ENCODE data around the gene GSKIP. TPM values are rescaled to one million over a fixed set of nuclear protein-coding genes. Genes with fewer than 3 reads are reported as not detected.

Gene GSKIP
- total RNA-seq, 1 donor from 2014 or later: 21.6 TPM

DNA sequence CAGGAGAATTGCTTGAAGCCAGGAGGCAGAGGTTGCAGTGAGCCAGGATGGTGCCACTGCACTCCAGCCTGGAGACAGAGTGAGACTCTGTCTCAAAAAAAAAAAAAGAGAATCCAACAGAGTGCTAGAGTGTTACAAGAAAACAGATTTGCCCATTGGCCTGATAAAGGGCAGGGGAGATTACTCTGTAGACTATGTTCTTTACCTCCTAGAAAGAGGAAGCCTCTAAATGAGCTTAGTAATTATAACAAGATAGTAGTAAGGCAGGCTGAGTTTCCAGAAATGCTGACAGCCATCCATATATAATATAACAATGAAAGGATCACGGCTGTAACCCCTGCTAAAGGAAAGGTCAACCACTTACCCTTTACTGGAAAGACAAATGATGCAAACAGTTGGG, 53.0 kb downstream of the GSKIP start:
- no peak for DNase-seq (ENCODE audit: low read depth in 2 of 2)

DNA sequence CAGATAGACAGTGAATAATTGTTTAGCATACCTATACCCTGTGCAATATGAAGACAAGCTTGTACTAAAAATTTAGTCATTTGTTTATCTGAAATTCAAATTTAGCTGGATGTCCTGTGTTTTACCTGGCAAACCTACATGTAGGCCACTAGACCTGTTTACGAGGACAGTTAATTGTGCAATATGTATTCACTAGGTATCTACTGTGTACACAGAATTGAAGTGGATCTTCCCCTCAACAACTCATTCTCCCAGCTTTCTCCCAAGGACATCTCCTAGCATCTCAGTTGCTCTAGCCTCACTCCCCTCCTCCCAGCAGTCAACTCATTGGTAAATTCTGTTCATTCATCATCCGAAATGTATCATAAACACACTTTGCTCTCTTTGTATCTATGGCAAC, 53.9 kb downstream of the GSKIP start:
- no peak for DNase-seq (ENCODE audit: low read depth in 2 of 2)

DNA sequence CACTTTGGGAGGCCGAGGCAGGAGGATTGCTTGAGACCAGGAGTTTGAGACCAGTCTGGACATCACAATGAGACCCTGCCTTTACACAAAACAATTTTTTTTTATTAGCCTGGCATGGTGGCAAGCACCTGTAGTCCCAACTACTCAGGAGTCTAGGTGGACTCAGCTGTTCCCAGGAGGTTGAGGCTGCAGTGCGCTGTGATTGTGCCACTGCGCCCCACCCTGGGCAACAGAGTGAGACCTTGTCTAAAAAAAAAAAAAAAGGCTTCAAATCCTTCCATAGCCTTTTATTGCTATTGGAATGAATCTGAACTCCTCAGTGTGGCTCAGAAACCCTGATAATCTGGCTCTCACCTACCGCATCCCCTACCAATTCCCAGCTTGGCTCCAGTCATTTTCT, 54.7 kb downstream of the GSKIP start:
- DNase-seq (ENCODE audit: low read depth in 2 of 2): no peak

DNA sequence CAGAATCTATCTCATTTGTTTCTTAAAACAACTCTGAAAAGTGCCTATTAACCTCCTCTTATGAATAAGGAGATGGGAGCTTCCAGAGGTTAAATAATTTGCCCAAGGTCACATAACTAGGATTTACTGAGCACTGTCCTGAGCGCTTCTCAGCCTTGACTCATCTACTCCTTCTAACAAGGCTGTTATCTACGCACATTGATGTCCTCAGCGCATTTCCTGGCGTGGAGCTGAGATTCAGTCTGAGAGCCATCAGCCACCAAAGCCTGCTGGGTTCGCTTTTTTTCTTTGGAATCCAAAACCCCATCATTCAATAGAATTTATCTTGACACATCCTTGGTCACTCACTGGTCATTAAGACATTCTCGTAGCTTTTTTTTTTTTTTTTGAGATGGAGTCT, 57.9 kb downstream of the GSKIP start:
- no peak for DNase-seq (ENCODE audit: low read depth in 2 of 2)

- no peak for DNase-seq (ENCODE audit: low read depth in 2 of 2)
These were observed 59.7 kb downstream of the GSKIP start for GRCh38 chr14:96422992-96423391.

DNA sequence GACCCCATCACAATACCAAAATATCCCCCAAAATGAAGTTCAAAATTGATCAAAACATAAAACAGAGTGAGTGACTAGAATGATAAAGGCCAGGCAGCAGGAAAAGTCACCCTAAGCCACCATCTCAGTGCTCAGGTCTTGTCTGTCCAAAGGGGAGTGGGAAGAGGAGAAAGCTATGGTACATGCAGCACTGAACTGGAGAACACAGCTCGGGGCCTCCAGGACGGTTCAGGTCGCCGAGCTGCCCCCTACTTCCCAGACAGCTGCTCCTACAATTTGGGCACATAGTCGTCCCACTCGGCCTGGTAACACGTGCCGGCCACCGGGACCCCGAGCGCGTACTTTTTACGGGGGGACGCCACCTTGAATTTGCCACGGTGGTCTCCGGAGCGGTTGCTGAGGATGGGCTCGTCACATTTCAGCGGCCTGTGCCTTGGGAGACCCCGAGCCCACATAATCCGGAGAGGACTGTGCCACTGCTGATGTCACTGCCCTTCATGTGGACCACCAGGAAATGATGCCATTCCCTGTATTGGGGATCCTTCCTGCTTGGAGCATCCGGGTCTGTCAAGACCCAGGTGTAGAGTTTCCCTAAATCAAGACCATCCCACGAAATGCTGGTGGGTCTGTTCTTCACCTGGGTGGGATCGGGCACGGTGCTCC, 60.3 kb downstream of the GSKIP start:
- no peak for DNase-seq (ENCODE audit: low read depth in 2 of 2)

DNA sequence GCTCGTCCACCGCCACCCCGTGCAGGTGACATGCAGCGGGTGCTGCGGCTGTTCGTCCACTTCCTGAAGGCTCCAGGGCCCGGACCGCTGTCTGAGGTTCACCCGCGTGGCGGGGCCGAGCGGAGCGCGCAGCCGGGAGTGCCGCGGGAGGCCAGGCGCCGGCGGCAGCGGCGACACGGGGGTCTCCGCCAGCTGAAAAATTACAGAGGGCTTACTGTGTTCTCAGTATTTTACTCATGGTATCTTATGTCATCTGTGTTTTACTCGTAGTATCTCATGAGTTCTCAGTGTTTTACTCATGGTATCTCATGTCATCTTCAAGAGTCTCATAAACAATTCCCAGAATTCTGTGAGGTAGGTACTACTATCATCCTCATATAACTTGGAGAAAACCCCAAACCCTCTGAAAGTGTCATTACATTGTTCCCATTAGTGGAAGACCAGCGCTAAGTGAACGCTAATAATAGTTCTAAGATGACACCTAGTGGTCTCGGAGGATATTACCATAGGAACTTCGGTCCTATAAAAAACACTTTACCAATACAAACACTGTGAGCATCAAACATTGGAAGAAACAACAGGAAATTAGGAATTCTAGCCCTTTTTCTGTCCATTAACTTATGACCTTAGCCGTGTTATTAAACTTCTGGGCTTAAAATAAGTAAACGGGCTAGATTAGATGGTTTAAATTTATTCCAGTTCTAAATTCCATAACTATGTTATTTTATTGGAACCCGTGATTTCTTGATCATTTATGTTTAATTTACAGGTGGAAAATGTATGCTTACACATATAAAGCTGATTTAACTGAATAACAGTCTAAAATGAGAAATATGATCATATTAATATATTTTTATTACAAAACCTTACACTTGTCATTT, 61.0 kb downstream of the GSKIP start:
- DNase-seq (ENCODE audit: low read depth in 2 of 2): peak; percentile 72 to 81

GRCh38 chr14:96434040-96434439, 70.7 kb downstream of the GSKIP start:
- DNase-seq (ENCODE audit: low read depth in 2 of 2): no peak

Other genes starting within 250 kb of the GSKIP start
- under 0.01 and 0.26 TPM in 2 replicates for gene BDKRB2, start 158.7 kb upstream of the GSKIP start, total RNA-seq
- gene BDKRB1, start 107.3 kb upstream of the GSKIP start, total RNA-seq: not detected in 2 replicates
- gene ATG2B, start 185 bp upstream of the GSKIP start, total RNA-seq: 15.5 and 19.2 TPM in 2 replicates
- gene AK7, start 28.6 kb downstream of the GSKIP start, total RNA-seq: 0.64 and 1.0 TPM in 2 replicates
- 79.2 and 100 TPM in 2 replicates for gene PAPOLA, start 138.9 kb downstream of the GSKIP start, total RNA-seq

All from dermis microvascular lymphatic vessel endothelial cell (primary cell).